ENCODE measurements around the gene PLAAT4. TPM values are rescaled to one million over a fixed set of nuclear protein-coding genes. Genes with fewer than 3 reads are reported as not detected.
"Not testable (repeated sequence)": the region's sequence is repeated elsewhere in the genome, so short reads cannot be mapped to it uniquely, and the experiment has no call there.

PLAAT4 gene
- total RNA-seq, 6 experiments from 2014 or later = 0.43 to 1.9 (median 0.82) TPM; not detected in 1

DNA sequence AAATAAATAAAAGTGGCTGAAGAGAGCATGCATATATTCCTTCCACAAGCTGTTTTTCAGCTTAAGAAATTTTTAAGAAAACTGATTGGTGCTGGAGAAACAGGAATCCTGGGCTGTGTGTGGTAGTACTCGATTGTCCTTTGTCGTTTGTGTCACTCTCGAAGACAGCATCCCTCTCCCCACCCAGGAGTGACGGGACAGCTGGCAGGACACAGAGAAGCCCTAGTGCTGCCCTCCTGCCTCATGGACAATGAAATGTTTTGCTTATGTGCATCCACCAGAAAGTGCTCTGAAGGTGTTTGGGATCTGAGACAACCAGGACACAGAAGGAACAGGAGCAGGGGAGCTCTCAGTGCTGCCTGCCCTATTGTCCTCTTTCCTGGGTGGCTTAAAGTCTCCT, 12.8 kb downstream of the PLAAT4 start:
- Mint-ChIP-seq H3K9me3 (no peaks in the 10 kb centered on the region), H3K4me1 (ENCODE audit: low read depth) (no peaks in the 10 kb centered on the region), H3K4me3 (no peak overlapping the region), H3K36me3 (ENCODE audit: low read depth) (no peaks in the 10 kb centered on the region), H3K27ac (no peak overlapping the region), H3K27me3 (ENCODE audit: insufficient read depth) (peaks cover 20% of the 10 kb centered on the region)
- TF ChIP-seq, protein P1, sequence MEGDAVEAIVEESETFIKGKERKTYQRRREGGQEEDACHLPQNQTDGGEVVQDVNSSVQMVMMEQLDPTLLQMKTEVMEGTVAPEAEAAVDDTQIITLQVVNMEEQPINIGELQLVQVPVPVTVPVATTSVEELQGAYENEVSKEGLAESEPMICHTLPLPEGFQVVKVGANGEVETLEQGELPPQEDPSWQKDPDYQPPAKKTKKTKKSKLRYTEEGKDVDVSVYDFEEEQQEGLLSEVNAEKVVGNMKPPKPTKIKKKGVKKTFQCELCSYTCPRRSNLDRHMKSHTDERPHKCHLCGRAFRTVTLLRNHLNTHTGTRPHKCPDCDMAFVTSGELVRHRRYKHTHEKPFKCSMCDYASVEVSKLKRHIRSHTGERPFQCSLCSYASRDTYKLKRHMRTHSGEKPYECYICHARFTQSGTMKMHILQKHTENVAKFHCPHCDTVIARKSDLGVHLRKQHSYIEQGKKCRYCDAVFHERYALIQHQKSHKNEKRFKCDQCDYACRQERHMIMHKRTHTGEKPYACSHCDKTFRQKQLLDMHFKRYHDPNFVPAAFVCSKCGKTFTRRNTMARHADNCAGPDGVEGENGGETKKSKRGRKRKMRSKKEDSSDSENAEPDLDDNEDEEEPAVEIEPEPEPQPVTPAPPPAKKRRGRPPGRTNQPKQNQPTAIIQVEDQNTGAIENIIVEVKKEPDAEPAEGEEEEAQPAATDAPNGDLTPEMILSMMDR (IDR thresholded peaks at IDR 0.05) = no peak
- no peak for DNase-seq

DNA sequence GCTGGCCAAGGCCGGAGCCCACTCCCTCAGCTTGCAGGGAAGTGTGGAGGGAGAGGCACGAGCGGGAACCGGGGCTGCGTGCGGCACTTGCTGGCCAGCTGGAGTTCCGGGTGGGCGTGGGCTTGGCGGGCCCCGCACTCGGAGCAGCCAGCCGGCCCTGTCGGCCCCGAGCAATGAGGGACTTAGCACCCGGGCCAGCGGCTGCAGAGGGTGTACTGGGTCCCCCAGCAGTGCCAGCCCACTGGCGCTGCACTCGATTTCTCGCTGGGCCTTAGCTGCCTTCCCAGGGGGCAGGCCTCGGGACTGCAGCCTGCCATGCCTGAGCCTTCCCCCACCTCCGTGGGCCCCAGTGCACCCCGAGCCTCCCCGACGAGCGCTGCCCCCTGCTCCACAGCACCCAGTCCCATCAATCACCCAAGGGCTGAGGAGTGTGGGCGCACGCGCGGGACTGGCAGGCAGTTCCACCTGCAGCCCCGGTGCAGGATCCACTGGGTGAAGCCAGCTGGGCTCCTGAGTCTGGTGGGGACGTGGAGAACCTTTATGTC, 13.6 kb downstream of the PLAAT4 start:
- not testable (repeated sequence) for H3K9me3 Mint-ChIP-seq; H3K36me3 Mint-ChIP-seq (ENCODE audit: low read depth); H3K4me3 Mint-ChIP-seq; H3K27ac Mint-ChIP-seq; DNase-seq; H3K4me1 Mint-ChIP-seq (ENCODE audit: low read depth)
- H3K27me3 Mint-ChIP-seq (ENCODE audit: insufficient read depth) = peaks cover 21% of the 10 kb centered on the region

DNA sequence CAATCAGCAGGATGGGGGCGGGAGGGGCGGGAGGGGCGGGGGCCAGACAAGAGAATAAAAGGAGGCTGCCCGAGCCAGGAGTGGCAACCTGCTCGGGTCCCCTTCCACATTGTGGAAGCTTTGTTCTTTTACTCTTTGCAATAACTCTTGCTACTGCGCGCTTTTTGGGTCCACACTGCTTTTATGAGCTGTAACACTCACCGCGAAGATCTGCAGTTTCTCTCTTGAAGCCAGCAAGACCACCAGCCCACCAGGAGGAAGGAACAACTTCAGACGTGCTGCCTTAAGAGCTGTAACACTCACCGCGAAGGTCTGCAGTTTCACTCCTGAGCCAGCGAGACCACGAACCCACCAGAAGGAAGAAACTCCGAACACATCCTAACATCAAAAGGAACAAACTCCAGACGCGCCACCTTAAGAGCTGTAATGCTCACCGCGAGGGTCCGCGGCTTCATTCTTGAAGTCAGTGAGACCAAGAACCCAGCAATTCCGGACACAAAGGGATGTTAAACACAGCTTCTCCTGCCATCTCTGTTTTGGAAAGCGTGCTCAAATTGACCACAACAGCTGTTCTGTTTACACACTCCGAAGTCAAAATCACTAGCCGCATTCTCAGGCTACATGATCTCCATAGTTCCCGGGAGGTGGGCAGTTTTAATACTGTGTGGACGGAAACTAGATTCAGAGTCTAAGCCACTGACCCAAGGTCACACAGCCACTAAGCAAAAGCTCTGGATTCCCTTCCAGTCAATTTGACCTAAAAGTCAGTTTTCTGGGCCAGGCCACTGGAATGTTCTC, 14.7 kb downstream of the PLAAT4 start:
- H3K27ac Mint-ChIP-seq = no peak overlapping the region
- H3K4me3 Mint-ChIP-seq = no peak overlapping the region
- TF ChIP-seq, protein P1 (IDR thresholded peaks at IDR 0.05) = no peak
- H3K9me3 Mint-ChIP-seq = no peaks in the 10 kb centered on the region
- no peaks in the 10 kb centered on the region for H3K36me3 Mint-ChIP-seq (ENCODE audit: low read depth)
- no peak for DNase-seq
- H3K27me3 Mint-ChIP-seq (ENCODE audit: insufficient read depth) = peaks cover 23% of the 10 kb centered on the region
- no peaks in the 10 kb centered on the region for H3K4me1 Mint-ChIP-seq (ENCODE audit: low read depth)

DNA sequence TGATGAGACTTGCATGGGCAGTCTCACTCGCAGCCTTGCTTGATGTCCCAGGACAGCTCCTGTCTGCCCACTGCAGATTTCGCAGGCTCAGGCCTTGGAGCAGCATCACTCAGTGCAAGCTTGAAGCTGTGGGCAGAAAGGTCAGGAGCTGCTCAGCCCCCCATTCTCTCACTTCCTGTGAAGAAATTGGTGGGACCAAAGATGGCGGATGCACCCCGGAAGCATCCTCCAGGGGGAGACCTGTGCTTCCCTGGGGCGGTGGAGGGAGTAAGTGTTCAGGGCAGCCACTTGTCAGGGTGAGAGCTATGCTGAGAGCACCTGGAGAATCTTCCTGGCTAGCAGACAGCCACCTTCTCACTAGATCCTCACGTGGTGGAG, 15.3 kb downstream of the PLAAT4 start:
- no peak overlapping the region for H3K27ac Mint-ChIP-seq
- H3K9me3 Mint-ChIP-seq = no peaks in the 10 kb centered on the region

DNA sequence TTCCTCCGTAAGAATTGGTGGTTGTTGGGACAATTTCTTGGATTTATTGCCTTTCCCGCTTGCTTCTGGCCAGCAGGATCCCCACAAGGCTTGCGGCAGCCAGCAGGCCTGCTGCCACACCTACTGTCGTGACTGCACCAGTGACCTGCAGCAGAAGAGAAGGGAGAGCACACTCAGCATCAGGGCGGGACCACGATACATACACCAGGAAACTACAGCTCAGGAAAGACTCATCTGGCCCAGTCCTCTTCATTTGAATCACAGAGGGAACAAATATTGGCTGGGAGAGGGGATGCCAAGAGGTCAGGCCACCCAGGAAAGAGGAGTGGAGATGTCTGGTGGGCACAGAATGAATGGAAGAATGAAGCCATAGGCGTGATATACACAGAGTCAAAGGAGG, 16.3 kb downstream of the PLAAT4 start:
- no peaks in the 10 kb centered on the region for H3K9me3 Mint-ChIP-seq
- H3K27ac Mint-ChIP-seq = no peak overlapping the region
- TF ChIP-seq, protein P1 (IDR thresholded peaks at IDR 0.05) = no peak
- peaks cover 36% of the 10 kb centered on the region for H3K27me3 Mint-ChIP-seq (ENCODE audit: insufficient read depth)
- no peak overlapping the region for H3K4me3 Mint-ChIP-seq
- DNase-seq = no peak
- H3K4me1 Mint-ChIP-seq (ENCODE audit: low read depth) = no peaks in the 10 kb centered on the region
- no peaks in the 10 kb centered on the region for H3K36me3 Mint-ChIP-seq (ENCODE audit: low read depth)

More for the DNA sequence above, 15.3 kb downstream of the PLAAT4 start:
- Mint-ChIP-seq H3K27me3 (ENCODE audit: insufficient read depth) (peaks cover 29% of the 10 kb centered on the region), H3K36me3 (ENCODE audit: low read depth) (no peaks in the 10 kb centered on the region), H3K4me3 (no peak overlapping the region), H3K4me1 (ENCODE audit: low read depth) (no peaks in the 10 kb centered on the region)
- no peak for DNase-seq
- TF ChIP-seq, protein P1 (IDR thresholded peaks at IDR 0.05) = no peak

DNA sequence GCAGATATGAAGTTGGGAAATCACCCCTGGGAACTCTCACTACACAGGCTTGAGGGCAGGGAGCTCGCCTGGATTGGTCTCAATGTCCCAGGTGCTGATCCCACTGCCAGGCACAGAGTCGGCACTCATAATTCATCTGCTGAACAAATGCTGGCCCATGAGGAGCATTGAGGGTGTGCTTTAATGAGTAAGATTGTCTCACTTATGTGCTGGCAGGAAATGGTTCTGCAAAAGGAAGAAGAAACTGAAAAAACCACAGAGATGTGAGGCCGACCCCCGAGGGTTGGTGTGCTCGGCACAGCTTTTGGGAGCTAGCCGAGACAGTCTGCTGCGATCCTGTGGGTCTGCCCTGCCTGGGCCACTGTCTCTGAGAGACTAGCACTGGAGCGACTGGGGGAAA, 17.2 kb downstream of the PLAAT4 start:
- H3K36me3 Mint-ChIP-seq (ENCODE audit: low read depth) = no peaks in the 10 kb centered on the region
- TF ChIP-seq, protein P1 (IDR thresholded peaks at IDR 0.05) = no peak
- no peaks in the 10 kb centered on the region for H3K9me3 Mint-ChIP-seq
- H3K27ac Mint-ChIP-seq = no peak overlapping the region
- H3K27me3 Mint-ChIP-seq (ENCODE audit: insufficient read depth) = peaks cover 39% of the 10 kb centered on the region
- H3K4me1 Mint-ChIP-seq (ENCODE audit: low read depth) = no peaks in the 10 kb centered on the region
- peak overlapping the region; percentile 6; the same call in 1 of the 2 replicates for H3K4me3 Mint-ChIP-seq
- no peak for DNase-seq

Measured in HFFc6 (cell line).